GM19395 (cell line): ENCODE data around the gene C4orf46.

Source experiments
- ATAC-seq: cut with Tn5 transposase; IDR thresholded peaks from one replicate; pipeline ENCODE4 v1.9.1; 2021; ENCODE audit warnings: mild to moderate bottlenecking, moderate library complexity; ENCODE audit not compliant: unreplicated experiment

C4orf46 gene

GRCh38 chr4:158656439-158656838 is 15.2 kb downstream of the C4orf46 start:
- no peak for ATAC-seq

GRCh38 chr4:158652920-158653319 is 18.8 kb downstream of the C4orf46 start:
- peak; percentile 62 for ATAC-seq

- no peak for ATAC-seq
These were observed 22.5 kb downstream of the C4orf46 start for GRCh38 chr4:158649111-158649680.

- ATAC-seq, result no peak
These were observed 26.9 kb downstream of the C4orf46 start for GRCh38 chr4:158644760-158645159.

GRCh38 chr4:158644356-158644755 is 27.3 kb downstream of the C4orf46 start:
- no peak for ATAC-seq

GRCh38 chr4:158636619-158637018 is 35.1 kb downstream of the C4orf46 start:
- no peak for ATAC-seq

GRCh38 chr4:158630893-158631292 is 40.8 kb downstream of the C4orf46 start:
- ATAC-seq, result no peak

- no peak for ATAC-seq
These were observed 46.1 kb downstream of the C4orf46 start for GRCh38 chr4:158625544-158625943.

GRCh38 chr4:158624889-158625478 is 46.7 kb downstream of the C4orf46 start:
- peak; percentile 91 for ATAC-seq

- no peak for ATAC-seq
These were observed 49.4 kb downstream of the C4orf46 start for GRCh38 chr4:158622251-158622650.

GRCh38 chr4:158621729-158622128 is 50.0 kb downstream of the C4orf46 start:
- peak; percentile 49 for ATAC-seq

GRCh38 chr4:158617956-158618355 is 53.7 kb downstream of the C4orf46 start:
- no peak for ATAC-seq
